HG03103 (cell line): ENCODE results near the gene CRIP2.

ENCODE experiments used
- ATAC-seq: cut with Tn5 transposase; IDR thresholded peaks from one replicate; pipeline ENCODE4 v1.9.1; 2021; ENCODE audit warnings: low read depth; ENCODE audit not compliant: unreplicated experiment

The CRIP2 gene

GRCh38 chr14:105486163-105486973 lies 11.7 kb downstream of the CRIP2 start, which contains the start of gene CRIP1:
TSS of gene CRIP1 (plus strand) at chr14:105486886. CDS start at chr14:105487260, 374 bp downstream.
- no peak for ATAC-seq

DNA sequence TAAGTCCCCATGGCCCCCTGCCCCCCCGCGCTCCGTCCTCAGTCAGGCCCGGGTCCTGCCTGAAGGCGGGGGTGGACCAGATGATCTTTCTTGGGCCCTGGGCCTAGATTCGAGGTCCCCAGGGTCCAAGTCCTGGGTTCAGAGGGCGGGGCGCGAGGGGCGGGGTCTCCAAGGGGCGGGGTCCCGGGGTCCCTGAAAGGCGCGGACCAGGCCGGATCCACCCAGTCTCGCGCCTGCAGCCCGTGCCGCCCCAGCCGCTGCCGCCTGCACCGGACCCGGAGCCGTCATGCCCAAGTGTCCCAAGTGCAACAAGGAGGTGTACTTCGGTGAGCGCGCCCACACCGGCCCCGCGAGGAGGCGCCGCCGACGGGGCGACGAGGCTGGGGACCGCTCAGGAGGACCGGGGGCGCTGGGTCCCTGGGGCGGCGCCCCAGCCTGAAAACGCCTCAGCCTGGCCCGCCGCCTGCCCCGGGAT lies 12.4 kb downstream of the CRIP2 start:
- no peak for ATAC-seq

DNA sequence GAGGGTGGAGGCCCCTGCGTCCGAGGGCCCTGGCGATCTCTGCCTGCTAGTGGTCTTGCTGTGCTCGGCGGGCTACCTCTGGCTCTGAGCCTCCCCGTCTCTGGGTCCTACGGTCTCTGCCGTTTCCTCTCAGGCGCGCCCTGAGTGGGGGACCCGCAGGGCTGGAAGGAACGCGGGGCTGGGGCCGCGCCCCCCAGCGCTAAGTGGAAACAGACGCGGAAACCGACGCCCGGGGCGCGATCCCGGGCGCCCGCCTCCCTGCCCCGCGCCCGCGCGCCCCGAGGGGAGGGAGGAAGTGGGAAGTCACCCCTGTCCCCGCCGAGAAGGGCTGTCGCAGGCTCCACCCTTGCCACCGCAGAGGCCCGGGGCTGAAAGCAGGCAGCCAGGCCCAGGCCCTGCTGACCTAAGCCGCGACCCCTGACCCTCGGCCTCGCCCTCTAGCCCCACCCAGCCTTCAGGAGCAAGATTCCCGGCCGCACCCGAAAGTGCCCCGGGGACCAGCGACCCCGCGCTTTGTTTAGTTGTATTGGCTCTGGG lies 12.9 kb downstream of the CRIP2 start:
- ATAC-seq: no peak

- ATAC-seq: no peak
These were observed 13.6 kb downstream of the CRIP2 start for GRCh38 chr14:105487986-105488777.

DNA sequence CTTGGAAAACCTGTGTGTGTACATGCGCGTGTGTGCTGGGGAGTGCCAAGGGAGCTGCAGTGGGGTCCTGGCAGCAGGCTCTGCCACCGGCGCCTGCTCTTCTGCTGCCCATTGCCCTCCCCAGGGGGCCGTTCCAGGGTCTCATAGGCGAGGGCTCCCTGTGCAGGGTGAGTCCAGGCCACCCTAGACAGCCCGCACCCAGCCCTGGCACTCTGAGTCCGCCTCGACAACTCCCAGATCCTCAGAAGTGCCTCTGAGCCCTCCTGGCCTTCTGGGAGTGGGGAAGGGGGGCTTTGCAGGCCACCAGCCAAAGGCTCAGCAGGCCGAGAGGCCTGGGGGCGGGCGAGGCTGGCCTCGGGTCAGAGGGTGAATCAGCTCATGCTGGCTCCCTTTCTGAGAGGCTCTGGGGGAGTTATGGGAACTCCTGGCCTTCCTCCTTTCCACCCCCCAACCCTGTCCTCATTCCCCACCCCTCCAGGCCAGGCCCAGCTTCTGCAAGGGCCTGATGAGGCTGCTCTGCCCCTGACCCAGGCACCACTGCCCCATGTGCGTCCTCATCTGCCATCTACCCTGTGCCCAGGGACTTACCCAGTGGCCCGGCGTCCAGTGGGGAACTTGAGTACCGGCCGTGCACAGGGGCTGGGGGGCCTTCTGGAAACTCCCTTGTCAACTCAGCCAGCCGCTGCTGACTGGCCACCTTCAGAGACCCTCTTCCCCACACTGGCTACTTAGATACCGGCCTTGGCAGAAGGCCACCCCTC lies 14.3 kb downstream of the CRIP2 start:
- no peak for ATAC-seq

DNA sequence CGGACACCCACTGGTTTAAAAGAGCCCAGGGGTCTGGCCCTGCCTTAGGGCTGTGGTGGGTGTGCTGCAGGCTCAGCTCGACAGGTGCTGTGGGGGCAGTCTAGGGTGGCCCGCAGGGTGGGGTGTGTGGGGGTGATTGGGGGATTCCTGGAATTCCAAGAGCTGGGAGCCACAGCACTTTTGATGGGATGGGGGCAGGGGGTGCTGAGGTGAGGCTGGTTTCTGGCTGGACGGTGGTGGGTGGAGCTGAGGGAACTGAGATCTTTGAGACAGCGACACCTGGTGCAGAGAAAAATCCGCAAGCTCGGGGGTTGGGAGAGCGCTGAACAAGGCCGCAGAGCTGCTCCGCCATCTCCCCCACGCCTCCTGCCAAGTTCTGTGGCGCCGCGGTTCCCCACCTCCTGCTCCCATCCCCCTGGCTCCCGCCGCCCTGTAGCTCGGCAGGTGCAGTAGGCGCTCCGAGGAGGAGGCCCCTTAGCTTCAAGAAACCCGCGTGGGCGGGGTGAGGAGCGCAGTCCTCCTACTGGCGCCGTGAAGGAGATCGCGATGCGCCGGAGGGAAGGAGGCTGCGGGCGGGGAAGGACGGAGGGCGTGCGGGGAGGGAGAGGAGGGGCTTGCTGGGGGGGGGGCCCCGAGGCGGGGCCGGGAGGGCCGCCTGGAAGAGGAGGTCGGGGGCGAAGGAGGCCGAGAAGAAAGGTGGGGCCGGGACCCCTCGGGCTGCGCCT lies 15.1 kb downstream of the CRIP2 start:
- ATAC-seq: no peak

- ATAC-seq: no peak
These were observed 15.6 kb downstream of the CRIP2 start for GRCh38 chr14:105490267-105490571.

GRCh38 chr14:105490572-105491365 lies 16.1 kb downstream of the CRIP2 start, which contains the start of gene TEDC1:
TSS of gene TEDC1 (plus strand) at chr14:105491246. CDS start at chr14:105491376, 130 bp downstream.
- peak; percentile 52 for ATAC-seq

GRCh38 chr14:105491366-105491973 lies 16.8 kb downstream of the CRIP2 start:
- no peak for ATAC-seq

DNA sequence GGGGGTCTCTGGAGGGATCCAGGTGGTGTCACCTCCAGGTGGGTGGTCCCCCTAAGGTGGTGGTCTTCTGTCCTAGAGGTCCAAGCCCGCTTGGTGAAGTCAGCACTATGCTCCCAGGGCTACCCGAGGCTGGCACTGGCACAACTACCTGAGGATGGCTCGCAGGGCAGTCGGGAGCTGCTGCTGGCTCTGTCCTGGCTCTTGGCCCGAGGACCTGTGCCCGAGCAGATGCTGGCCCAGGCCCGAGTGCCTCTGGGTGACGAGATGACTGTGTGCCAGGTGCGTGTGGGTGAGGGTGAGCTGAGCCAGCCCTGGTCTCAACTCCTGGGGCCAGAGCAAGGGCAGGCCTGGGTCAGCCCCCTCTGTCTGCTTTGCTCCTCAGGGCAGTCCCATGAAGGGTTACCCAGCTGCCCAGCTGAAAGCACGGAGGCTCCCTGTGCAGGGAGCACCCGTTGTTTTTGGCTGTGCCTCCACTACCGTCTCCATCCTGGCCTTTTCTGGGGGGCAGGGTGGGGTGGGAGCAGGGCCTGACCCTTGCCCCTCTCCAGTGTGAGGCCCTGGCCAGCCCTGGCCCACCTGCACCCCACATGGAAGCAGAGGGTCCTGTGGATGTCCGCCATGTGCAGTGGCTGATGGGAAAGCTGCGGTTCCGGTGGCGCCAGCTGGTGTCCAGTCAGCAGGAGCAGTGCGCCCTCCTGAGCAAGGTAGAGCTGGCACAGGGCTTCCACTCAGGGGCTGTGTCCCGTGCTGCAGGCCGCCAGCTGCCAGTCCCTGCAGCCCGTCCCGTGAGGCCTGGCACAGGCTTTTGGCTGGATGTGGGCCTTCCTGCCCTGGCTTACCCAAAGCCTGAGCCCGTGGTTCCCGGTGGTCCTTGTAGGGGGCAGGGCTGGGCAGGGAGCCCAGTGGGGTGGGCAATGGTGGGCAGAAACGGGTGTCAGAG lies 17.7 kb downstream of the CRIP2 start:
- no peak for ATAC-seq

- ATAC-seq: no peak
These were observed 18.6 kb downstream of the CRIP2 start for GRCh38 chr14:105492971-105493871.

- ATAC-seq: no peak
These were observed 19.4 kb downstream of the CRIP2 start for GRCh38 chr14:105493921-105494605.

DNA sequence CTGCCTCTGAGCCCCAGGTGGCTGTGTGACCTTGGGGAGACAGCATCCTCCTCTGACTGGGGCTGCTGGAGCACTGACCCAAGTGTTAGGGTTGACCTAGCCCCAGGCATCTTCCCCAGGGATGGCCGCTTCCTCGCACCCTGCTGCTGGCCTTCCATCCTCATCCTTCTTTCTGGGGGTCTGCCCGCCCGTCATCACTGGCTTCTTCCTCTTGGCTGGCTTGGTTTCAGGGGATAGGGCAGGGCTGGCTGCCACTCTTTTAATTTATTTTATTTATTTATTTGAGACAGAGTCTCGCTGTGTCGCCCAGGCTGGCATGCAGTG lies 19.9 kb downstream of the CRIP2 start:
- no peak for ATAC-seq

DNA sequence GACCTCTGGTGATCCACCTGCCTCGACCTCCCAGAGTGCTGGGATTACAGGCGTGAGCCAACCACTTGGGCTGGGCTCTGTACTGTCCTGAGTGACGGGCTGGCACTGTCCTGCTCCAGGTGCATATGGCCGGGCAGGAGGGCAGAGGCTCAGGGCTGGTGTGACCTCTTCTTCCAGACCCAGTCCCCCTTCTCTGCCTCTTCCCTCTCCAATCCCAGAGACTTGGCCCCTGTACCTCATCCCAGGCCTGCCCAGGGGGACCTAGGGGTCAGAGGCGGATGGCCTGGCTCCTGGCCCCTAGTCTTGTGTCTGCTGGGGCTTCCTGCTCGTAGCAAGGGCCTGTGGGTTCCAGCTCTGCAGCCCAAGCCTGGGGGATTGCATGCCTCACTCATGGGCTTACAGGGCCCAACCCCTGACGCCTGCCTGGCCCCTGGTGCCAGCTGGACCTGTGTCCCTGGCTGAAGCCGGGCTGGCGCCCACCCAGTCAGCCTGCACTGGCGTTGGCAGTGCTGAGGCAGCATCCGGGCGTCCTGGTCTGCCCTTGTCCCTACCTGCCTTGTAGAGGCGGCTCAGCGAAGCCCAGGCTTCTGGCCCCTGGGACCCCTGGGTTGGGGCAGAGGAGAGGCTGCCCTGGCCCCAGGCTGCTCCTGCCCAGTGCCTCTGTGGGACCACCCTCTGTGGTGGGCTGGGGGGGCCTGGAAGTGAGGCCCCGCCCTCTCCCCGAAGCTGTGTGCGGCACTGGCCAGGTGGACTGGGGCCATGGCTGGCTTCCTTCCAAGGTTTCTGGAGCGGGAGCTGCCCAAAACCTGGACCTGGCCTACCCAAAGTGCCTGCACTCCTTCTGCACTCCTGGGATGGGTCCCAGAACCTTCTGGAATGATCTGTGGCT lies 20.7 kb downstream of the CRIP2 start:
- ATAC-seq: no peak
